NCI-H2227 (cell line): ENCODE measurements around the gene RRBP1.

Experiments used
- DNase-seq: peaks from one replicate; lab custom pipeline; 2025; ENCODE audit not compliant: unreplicated experiment; lab: John Stamatoyannopoulos, UW

RRBP1 gene

GRCh38 chr20:17648315-17648646 lies 33.8 kb downstream of the RRBP1 start:
- DNase-seq = no peak

DNA sequence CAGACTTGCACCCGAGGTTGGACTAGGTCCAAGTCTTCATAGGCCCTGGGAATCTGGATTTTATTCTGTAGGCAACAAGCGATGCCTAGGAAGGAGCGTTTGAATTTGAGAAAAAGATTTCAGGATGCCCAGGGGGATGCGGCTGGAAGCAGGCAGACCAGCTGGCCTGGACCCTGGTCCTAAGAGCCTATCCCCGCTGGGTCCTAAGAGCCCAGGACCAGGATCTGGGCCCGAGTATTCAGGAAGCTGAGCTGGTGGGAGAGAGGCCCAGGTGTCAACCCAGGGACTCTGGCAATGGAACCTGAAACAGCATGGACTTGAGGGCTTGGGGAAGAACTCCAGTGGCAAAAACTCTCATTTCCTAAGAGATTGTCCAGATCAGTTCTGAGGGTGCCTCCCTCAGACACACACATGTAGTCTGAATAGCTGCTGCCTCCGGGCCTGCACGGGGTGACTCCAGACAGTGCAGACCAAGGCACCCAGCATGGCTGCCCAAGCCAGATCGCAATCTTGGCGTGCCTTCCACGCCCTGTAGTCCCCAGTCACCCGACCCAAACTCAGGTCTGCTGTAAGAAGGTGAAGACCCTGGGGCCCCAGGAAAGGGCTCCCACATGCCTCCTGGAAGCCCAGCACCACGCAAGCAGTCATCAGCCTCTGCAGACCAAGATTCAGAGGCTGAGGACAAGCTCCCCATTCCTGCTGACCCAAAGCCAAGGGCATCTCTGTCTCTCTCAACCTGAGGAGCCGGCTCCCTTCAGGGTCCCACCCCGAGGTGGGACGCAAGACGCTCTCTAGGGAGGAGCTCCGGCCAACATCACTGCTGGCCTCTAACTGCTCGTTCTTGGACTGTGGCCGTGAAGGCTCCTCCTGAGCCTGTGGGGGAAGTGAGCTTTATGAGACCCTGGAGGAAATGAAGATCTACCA lies 34.4 kb downstream of the RRBP1 start:
- DNase-seq = no peak

GRCh38 chr20:17646961-17647301 lies 35.1 kb downstream of the RRBP1 start:
- no peak for DNase-seq

- DNase-seq = peak; percentile 67
These were observed 35.7 kb downstream of the RRBP1 start for GRCh38 chr20:17646209-17646960.

- DNase-seq = no peak
These were observed 36.4 kb downstream of the RRBP1 start for GRCh38 chr20:17645546-17646208.

DNA sequence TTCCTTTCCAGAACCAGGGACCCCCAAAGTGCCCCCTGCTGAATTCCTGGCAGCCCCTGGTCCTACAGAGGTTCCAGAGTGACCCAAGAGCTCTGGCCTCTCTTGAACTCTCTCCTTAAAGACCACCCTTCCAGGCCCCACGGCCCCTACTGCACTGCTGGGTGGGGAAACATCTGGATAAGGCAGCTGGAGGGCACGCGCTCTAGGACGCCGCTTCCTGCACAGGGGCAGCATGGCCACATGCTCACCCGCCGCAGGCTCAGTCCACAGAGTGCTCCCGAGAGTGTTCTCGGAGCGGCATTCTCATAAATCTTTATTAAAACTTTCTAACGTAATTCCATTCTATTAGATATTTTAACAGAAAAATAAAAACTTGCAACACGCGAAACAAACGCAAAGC lies 37.0 kb downstream of the RRBP1 start:
- DNase-seq = no peak

GRCh38 chr20:17644451-17644850 lies 37.6 kb downstream of the RRBP1 start:
- DNase-seq = no peak

- DNase-seq = no peak
These were observed 38.4 kb downstream of the RRBP1 start for GRCh38 chr20:17643531-17644188.

DNA sequence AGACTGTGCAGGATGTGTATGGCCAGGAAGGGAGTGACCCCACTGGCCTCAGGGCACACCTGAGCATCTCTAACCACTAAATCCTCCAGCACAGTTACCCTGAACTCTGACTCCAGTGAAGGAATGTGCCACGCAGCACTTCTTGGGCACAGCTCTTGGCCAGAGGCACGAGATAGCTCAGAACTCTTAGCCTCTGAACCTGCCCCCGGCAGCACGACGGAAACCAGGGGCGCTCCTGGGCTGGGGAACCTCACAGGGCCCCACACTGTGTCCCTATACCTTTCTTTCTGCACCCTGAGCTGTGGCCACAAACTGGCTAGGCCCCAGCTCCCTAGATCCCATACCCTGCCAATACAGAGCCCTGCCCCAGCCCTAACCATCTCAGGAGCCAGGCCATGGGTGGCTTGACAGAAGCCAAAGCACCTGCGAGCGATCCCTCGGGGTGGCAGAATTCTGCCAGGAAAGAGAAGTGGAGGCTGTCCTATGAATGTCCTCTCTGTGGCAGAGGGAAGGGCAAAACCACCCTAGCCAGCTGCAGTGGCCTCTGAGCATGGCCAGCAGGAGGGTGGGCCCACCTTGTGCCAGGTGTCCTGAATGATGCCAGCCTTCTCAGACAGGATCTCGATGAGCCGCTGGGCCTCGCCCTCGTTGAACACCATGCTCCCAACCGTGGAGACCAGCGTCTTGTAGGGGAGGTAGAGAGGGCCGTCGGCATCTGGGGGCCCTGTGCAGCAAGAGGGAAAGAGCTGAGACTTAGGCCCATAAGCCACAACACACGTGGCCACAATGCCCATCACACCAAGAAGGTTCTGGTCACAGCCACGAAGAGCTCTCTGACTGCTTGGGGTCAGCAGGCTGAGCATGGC lies 39.4 kb downstream of the RRBP1 start:
- no peak for DNase-seq

- no peak for DNase-seq
These were observed 40.0 kb downstream of the RRBP1 start for GRCh38 chr20:17641993-17642392.

DNA sequence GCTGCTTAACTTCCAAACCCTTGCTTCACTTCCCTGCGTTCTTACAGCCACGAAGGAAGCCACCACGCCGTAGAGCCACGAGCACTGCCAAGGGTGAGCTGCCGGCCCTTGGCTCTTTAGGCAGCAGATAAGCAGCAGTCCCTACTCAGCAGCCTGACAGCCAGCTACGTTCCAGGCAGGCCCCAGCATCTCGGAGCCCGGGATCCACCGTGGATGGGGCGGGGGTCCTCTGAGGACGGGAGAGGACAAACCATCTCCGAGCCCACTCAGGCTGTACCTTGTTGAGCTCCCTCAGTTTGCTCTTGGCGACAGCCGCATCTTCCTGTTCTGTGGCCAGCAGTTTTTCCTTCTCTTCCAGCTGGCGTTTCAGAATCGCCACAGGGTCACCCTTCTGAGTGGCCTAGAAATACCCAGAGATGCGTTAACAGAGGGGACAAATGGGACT lies 40.5 kb downstream of the RRBP1 start:
- DNase-seq = no peak

GRCh38 chr20:17640875-17641378 lies 41.1 kb downstream of the RRBP1 start:
- no peak for DNase-seq

GRCh38 chr20:17640146-17640874 lies 41.7 kb downstream of the RRBP1 start:
- no peak for DNase-seq

DNA sequence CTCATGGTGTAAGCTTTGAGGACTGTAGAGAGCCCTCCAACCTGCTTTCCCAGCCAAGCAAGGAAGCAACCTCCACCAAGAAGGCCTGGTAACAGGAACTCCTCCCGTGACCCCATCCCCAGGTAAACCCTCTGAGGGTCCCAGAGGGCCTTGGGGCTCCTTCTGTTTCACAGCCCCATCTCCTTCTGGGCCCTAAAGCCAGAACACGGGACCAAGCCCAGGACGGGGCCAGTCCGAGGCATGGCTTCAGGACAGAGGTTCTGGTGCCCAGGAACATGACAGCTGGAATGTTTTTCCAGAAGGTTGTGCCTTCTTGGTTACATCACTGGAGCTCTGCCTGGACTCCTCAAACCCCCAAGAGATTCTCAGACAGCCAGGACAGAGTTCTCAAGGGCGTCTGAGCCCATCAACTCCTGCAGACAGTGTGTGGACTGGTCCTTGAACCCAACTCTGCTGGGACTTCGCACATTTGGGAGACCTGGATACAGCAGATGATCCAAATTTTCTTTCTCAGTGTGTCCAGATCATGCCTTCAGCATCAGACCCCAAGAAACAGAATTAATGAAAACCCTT lies 43.1 kb downstream of the RRBP1 start:
- no peak for DNase-seq

DNA sequence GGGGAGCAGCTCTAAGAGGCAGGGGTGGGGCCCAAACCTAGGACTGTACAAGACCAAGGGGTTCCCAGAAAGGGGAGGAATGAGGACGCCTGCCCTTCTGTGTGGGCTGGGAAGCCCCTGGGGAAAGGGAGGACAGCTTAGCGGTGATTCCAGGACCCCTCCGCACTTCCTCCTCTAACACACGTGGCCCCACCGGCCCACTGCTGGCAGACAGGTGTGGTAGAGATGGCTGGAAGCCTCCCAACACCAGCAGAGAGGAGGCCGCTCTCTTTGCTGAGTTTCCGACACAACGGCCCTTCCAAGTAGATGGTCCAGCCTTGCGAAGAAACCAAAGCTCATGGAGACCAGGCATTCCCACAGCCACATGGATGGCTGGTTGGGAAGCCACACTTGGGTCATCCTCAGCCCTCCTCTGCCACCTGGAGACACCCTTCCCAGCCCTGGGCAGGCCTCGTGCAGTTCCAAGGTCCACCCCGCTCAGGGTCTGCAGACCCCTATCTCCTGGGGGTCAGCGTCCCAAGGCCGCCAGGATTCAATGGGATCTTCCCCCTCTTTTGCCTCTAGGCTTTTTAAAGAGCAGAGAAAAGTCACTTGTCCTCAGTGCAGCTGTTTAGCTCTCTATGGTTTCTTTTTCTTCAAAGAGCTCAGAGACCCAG lies 43.9 kb downstream of the RRBP1 start:
- DNase-seq = no peak

DNA sequence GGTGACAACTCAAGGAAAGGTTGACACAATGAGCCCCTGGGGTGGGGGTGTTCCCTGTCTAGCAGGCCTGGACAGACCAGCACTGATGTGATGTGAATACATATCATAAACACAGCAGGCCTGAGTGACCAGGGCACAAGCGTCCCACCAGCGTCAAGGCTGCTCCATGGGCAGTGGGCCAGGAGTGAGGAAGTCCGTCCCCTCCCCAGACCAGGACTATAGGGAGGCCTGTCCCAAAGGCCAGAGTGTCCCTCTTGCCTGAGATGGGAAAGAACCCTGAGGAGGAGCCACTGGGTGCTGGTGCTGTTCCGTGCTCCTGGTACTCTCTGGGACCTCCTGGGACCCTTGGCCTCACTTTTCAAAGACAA lies 44.6 kb downstream of the RRBP1 start:
- no peak for DNase-seq

DNA sequence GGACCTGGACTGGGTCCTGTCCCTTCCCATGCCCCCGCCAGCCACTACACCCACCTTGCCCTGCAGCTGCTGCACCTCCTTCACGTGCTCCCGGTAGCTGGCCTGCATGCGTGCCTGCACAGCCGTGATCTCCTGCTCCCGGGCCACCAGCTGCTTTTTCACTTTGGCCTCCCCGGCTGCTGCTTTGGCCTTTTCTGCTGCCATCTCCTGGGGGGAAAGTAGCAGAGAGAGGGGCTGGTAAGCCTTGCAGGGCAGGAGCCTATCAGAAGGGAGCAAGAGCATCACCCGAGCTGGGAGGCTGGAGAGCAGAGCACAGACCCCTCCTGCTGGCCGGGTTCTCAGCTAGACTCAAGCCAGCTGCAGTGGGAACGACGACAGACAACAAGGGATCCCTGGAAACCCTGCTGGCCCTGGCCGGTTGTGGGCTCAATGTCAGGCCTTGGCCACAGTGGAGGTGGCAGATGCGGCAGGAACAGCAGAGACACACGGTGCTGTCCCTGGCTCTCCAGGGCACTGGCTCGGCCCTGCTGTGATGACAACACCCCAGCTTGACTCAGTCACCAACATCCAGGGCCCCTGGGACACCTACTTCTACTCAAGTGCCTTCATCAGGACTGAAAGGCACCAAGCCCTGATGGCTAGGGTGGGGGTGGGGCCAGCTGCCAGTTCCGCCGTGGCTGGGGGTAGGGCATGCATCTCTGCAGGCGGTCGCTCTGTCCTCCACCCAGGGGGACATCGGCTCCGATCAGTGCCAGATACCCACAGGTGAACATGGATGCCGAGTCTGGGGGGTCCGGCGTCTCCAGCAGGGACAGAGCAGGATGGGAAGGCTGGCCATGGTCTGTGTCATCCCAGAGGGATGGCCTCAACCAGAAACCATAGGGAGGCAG lies 45.3 kb downstream of the RRBP1 start:
- DNase-seq = peak; percentile 44
